GM12801 (cell line): ENCODE measurements around the gene MPDU1.

Source experiments
- CTCF ChIP-seq: IDR thresholded peaks from one replicate; pipeline ENCODE4 v1.5.1; 2011; ENCODE audit warnings: control low read depth; ENCODE audit not compliant: insufficient read length; ENCODE audit errors: extremely low read depth

The MPDU1 gene

GRCh38 chr17:7561589-7562207 is 22.0 kb upstream of the MPDU1 start, which contains the start of gene SENP3:
TSS of gene SENP3 (plus strand) at chr17:7561919. CDS start at chr17:7563077, 1,158 bp downstream.
- no peak for TF ChIP-seq CTCF

- no peak for TF ChIP-seq CTCF
These were observed 21.4 kb upstream of the MPDU1 start for GRCh38 chr17:7562208-7562605.

- TF ChIP-seq CTCF: no peak
These were observed 20.4 kb upstream of the MPDU1 start for GRCh38 chr17:7563115-7563869.

GRCh38 chr17:7569571-7569970 is 14.1 kb upstream of the MPDU1 start:
- TF ChIP-seq CTCF: no peak

- TF ChIP-seq CTCF: no peak
These were observed 13.3 kb upstream of the MPDU1 start for GRCh38 chr17:7570351-7570750.

- TF ChIP-seq CTCF: no peak
These were observed 11.4 kb upstream of the MPDU1 start for GRCh38 chr17:7572338-7572587.

GRCh38 chr17:7572588-7573323 is 10.9 kb upstream of the MPDU1 start:
- TF ChIP-seq CTCF: no peak
